ENCODE measurements around the gene RSPO4. TPM values are rescaled to one million over a fixed set of nuclear protein-coding genes. Genes with fewer than 3 reads are reported as not detected.

Gene RSPO4
- total and polyA plus RNA-seq, 9 of the 15 experiments (the other 6 are each of a cell fraction or from before 2014, with no cell fraction given) = 0.04 to 0.34 TPM; not detected in 7

GRCh38 chr20:965956-966355, 36.2 kb downstream of the RSPO4 start:
- intact Hi-C loops (cut with micrococcal nuclease) = no loop called here
- BruUV-seq (replicated peaks) = no TSS peak

GRCh38 chr20:963795-964194, 38.3 kb downstream of the RSPO4 start:
- DNase-seq (ENCODE audit: extremely low read depth in 1 of 4, low spot score in 3 of 4) = no peak
- Histone ChIP-seq H3K4me2 (ENCODE audit: insufficient read depth, low read length) (no peak overlapping the region), H3K4me3 (no peak overlapping the region), H3K36me3 (ENCODE audit: control insufficient read depth, insufficient read depth, low read length) (no peaks in the 10 kb centered on the region), H3K27me3 (ENCODE audit: control insufficient read depth in 2 of 2, insufficient read depth in 2 of 2, low read length in 2 of 2) (peaks cover 8 to 57% of the 10 kb centered on the region in 2 experiments), H2AFZ (ENCODE audit: low read depth, low read length) (no peak overlapping the region), H3K79me2 (ENCODE audit: control insufficient read depth, insufficient read depth, low read length) (no peaks in the 10 kb centered on the region), H3K4me1 (replicated peaks in 1 of 2; ENCODE audit: control insufficient read depth in 2 of 2, insufficient read depth in 2 of 2, low read length in 2 of 2) (peaks cover 0 to 10% of the 10 kb centered on the region in 2 experiments; a peak in 2 of 5 replicates), H3K9ac (ENCODE audit: insufficient read depth in 1 of 2, low read depth in 2 of 2, low read length in 2 of 2) (no peak overlapping the region), H3K9me1 (ENCODE audit: control insufficient read depth, insufficient read depth, low read length) (no peaks in the 10 kb centered on the region), H3K9me3 (replicated peaks; ENCODE audit: control insufficient read depth, insufficient read depth, low read depth, low read length) (no peaks in the 10 kb centered on the region), H4K20me1 (replicated peaks; ENCODE audit: control insufficient read depth, insufficient read depth, low read length) (no peaks in the 10 kb centered on the region), H3K27ac (ENCODE audit: extremely low read depth, low read depth, low read length) (no peak overlapping the region)
- intact Hi-C loops (cut with micrococcal nuclease) (no loop called here), in situ Hi-C loops (cut with MboI) (no loop called here)
- ChIA-PET CTCF (ENCODE audit: low intra/inter-chr PET ratio) (no interaction called here), POLR2A (no interaction called here)
- no peak for ATAC-seq
- 10% methylated on average over 8 of the region's 10 CpGs for WGBS (ENCODE audit: insufficient coverage, low coverage, missing lambda C conversion rate)
- no TSS peak for BruUV-seq (replicated peaks)
- TF ChIP-seq PHF21A (IDR thresholded peaks at IDR 0.05; ENCODE audit: borderline replicate concordance, low read depth) (no peak), BCLAF1 (IDR thresholded peaks at IDR 0.05; ENCODE audit: borderline replicate concordance in 1 of 2, control insufficient read depth in 1 of 2, low read depth in 2 of 2, low read length in 1 of 2) (no peak), ZNF518B (CRISPR knock-in tag; IDR thresholded peaks at IDR 0.05) (no peak), BMI1 (IDR thresholded peaks at IDR 0.05; ENCODE audit: low read length) (no peak)
- FAIRE-seq = no peak

More at GRCh38 chr20:965956-966355, 36.2 kb downstream of the RSPO4 start:
- no peak for DNase-seq (ENCODE audit: extremely low read depth in 1 of 4, low spot score in 3 of 4)
- H3K9me3 ChIP-seq (replicated peaks; ENCODE audit: control insufficient read depth, insufficient read depth, low read depth, low read length) = no peaks in the 10 kb centered on the region
- ChIA-PET CTCF (ENCODE audit: low intra/inter-chr PET ratio) (no interaction called here), POLR2A (interaction anchor here (1.2 kb wide), 1 partner anchor 17 kb away, joined by 3 read pairs; no protein-coding TSS in a partner anchor)
- H3K9ac ChIP-seq (ENCODE audit: insufficient read depth in 1 of 2, low read depth in 2 of 2, low read length in 2 of 2) = no peak overlapping the region
- H3K4me1 ChIP-seq (replicated peaks in 1 of 2; ENCODE audit: control insufficient read depth in 2 of 2, insufficient read depth in 2 of 2, low read length in 2 of 2) = peaks cover 0 to 4% of the 10 kb centered on the region in 2 experiments; a peak in 2 of 5 replicates
- H3K4me2 ChIP-seq (ENCODE audit: insufficient read depth, low read length) = no peak overlapping the region
- no peak for ATAC-seq
- H3K79me2 ChIP-seq (ENCODE audit: control insufficient read depth, insufficient read depth, low read length) = no peaks in the 10 kb centered on the region
- no peak overlapping the region for H3K27ac ChIP-seq (ENCODE audit: extremely low read depth, low read depth, low read length)
- H3K36me3 ChIP-seq (ENCODE audit: control insufficient read depth, insufficient read depth, low read length) = no peaks in the 10 kb centered on the region
- in situ Hi-C loops (cut with MboI) = no loop called here
- H3K27me3 ChIP-seq (ENCODE audit: control insufficient read depth in 2 of 2, insufficient read depth in 2 of 2, low read length in 2 of 2) = peaks cover 3 to 42% of the 10 kb centered on the region in 2 experiments; a peak in 4 of 5 replicates
- no peaks in the 10 kb centered on the region for H4K20me1 ChIP-seq (replicated peaks; ENCODE audit: control insufficient read depth, insufficient read depth, low read length)
- H2AFZ ChIP-seq (ENCODE audit: low read depth, low read length) = no peak overlapping the region
- no peaks in the 10 kb centered on the region for H3K9me1 ChIP-seq (ENCODE audit: control insufficient read depth, insufficient read depth, low read length)
- no peak overlapping the region for H3K4me3 ChIP-seq
- no peak for FAIRE-seq
- WGBS (ENCODE audit: insufficient coverage, low coverage, missing lambda C conversion rate) = 34% methylated on average over 8 of the region's 9 CpGs
- TF ChIP-seq ZNF239 (CRISPR knock-in tag; IDR thresholded peaks at IDR 0.05) = no peak
- TF ChIP-seq E2F4 (CRISPR knock-in tag; IDR thresholded peaks at IDR 0.05; ENCODE audit: low read depth) = no peak
